ENCODE measurements around the gene PEPD.
"Not testable (repeated sequence)": the region's sequence is repeated elsewhere in the genome, so short reads cannot be mapped to it uniquely, and the experiment has no call there.

The PEPD gene

DNA sequence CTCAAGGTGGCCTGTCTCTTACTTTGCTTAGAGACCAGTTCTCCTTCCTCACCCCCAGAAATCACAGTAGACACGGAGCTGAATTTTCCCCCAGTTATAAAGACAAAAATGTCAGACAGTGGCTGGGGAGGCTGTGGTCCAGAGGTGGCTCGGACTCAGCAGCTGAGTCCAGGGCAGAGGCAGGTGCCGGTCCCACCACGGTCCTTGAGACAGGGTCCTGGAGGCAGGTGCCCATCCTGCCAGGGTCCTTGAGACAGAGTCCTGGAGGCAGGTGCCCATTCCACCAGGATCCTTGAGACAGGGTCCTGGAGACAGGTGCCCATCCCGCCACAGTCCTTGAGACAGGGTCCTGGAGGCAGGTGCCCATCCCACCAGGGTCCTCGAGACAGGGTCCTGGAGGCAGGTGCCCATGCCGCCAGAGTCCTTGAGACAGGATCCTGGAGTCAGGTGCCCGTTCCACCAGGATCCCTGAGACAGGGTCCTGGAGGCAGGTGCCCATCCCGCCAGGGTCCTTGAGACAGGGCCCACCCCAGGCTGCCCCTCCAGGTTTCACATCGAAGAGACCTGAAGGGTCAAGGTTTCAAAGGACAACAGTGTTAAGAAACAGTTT is 23.1 kb downstream of the PEPD start:
- no peak for DNase-seq

DNA sequence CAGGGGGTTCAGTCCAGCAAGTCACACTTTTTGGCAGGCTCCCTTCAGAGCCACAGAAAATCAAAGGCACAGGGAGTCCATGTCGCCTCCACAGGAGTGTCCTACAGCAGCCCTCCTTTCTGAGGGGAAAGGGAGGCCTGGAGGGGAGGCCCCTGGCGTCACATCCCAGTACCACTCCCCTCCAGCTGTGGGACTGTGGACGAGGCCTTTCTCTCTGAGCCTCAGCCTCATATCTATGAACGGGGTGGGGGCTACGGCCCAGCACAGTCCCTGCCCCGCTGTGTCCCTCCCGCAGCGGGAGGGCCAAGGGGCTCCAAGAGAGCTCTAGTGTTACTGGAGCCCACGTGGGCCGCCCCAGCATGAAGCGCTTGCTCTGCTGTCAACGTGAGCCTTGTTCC is 23.8 kb downstream of the PEPD start:
- no peak for DNase-seq

DNA sequence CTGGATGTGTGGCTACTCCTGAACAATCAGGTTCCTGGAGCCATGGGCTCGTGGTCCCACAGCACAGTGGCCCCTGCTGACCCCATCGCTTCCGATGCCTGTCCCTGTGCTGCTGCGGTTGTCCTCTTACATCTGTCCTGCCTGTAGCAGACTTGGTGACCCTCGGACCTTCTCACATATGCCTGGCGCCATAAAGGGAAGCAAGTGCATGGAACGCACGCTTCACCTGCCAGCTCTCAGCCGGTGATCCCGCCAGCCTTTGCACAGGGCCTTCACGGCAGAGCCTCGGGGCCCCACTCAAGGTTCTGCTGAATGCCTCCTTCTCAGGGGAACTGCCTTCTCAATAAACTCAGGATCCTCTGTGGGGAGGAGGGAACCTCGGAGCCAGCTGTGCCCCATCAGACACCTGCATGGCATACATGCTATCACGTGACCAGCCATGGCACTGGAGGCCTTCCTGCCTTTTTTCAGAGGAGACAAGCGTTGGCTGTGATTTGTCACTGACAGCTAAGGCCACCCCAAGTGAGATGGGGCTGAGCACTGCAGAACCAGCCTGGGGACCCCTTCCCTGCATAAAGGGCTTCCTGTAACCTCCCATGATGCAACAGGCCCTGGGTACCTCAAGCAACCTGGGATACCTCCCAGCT is 24.3 kb downstream of the PEPD start:
- no peak for DNase-seq

DNA sequence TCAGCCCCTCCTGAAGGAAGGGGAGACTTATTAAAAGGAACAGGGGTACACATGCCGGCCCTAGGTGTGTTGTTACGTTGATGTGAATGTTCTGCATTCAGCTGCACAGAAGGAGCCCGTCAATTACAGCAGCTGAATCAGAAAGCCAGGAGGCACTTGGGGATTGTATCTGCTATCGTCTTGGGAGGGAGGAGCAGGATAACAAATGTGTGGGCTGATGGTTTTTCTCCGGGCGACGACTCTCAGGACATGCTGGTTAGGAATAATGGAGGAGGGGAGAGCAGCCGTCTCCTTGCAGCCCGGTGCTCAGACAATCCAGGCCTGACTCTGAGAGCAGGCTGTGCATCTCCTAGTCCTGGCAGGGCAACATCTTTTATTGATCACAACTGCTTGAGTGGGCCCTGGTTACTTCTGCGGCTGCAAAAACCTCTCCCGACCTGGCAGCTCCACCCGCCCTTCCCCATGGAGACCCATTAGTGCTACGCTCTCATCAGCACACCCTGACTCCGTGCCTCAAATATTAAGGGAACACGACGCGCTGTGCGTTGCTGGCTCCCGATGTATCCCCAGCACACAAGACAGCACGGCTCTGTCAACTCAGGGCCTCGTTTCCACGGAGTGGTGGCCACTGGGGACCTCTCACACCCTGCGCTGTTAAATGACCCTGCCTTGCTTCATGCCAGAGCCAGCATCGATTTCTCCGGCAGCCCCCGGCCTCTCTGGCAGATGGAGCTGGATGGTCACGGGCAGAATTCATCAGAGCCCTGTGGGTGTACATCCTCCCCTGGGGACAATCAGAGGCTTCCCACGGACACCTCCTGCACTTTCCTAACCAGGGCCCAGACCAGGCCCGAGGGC is 25.3 kb downstream of the PEPD start:
- DNase-seq, result no peak

DNA sequence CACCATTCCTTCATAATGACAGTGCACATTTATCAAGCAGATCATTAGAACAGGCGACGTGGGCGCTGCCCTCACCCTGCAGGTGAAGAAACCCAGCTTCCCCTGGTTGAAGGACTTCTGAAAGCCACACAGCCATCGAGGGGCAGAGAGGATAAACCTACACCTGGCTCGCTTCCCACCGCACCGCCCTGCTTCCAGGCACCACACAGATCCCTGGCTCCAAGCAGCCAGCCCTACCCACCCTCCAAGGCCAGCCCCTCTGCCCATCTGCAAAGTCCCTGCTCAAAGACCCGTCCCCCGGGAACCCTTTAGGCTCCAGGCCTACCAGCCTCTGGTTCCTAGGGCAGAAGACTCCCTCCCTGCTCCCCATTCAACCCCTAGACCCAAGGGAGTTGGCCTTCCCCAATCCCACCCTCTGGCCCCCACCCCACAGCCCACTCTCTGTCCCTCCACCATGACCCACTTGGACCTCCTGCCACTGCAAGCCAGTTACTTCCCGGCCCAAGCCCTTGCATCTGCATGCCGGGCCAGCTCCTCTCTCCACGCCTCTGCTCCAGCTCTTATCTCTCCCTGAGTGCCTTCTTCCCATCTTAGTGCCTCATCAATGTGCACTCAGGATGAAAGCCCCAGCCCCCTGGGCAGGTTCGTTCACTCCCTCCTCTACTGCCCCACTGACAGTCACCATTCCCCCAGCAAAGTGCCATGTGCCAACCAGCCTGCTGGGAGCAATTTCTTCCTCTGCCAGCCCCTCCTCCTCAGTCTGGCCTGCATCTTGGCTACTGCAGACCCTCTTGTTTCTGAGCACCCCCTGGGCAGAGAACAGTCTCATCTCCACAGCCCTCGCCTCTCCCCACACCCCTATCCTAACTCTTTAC is 28.0 kb downstream of the PEPD start:
- DNase-seq, result no peak

DNA sequence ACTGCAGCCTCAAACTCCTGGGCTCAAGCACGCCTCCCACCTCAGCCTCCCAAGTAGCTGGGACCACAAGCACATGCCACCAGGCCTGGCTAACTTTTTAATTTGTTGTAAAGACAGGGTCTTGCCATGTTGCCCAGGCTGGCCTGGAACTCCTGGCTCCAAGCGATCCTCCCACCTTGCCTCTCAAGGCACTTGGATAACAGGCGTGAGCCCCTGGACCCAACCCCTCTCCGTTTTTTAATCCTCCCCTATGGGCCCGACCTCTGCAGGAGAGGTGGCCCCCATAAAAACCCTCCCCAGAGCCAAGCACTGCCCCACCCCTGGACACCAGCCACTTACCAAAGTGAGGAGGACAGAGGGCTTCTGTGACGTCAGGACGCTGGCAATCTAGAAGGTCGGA is 28.6 kb downstream of the PEPD start:
- no peak for DNase-seq

DNA sequence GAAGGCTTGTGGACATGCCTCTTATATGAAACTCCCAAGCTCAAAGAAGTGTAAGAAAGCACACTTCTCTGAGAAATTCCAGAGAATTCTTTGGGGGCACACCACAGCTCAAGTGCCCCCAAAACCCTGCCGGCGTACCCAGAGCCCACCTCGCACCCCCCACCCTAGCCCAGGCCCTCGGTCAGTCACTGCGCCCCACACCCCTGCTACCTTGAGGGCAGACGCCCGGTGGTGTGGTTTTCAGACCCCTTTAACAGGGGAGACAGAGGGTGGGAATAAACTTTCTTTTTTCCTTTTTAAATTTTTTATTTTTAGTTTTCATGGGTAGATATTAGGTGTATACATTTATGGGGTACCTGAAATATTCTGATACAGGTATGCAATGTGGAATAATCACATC is 29.5 kb downstream of the PEPD start:
- DNase-seq, result no peak

DNA sequence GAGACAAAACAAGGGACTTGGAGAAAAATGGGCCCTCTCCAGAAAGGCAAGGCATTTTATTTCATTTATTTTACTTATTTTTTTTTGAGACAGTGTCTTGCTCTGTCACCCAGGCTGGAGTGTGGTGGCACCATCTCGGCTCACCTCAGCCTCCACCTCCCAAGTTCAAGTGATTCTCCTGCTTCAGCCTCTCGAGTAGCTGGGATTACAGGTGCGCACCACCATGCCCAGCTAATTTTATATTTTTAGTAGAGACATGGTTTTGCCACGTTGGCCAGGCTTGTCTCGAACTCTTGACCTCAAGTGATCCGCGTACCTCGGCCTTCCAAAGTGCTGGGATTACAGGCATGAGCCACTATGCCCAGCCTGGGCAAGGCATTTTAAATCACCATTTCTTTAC is 31.0 kb downstream of the PEPD start:
- not testable (repeated sequence) for DNase-seq

DNA sequence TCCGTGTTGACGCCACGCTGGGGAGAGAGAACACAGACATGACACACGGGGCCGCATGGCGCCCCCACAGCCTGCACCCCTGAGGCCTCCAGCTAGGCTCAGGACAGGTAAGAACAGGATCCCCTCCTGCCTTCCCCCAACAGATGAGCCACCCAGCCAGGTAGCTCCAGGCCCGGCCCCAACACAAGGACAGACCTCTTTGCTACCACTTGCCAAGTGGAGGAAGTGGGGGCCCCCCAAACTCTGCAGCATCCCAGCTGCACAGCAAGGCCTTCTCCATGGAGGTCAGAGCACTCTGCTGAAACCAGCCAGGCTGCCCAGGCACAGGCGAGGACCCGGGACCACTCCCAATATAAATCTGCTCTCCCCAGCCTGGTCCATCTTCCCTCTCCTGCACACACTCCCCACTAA is 31.5 kb downstream of the PEPD start:
- DNase-seq, result no peak

DNA sequence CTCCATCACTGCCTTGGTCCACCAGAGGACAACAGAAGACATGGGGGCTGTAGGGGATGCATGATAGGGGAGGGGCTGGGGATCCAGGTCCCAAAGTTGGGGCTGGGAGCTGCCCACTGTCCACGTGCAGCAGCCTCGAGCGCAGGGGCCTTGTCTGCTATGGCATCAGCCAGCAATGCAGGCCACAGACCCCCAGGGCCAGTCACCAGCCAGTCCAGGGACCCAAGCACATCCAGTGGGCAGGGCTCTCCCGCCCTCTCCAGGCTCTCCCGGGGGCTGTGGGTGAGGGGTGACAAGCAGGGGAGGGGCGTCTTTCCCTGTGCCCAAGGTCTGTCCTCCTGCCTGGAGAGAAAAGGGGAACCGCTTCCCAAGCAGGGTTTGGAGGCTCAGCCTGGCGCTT is 32.8 kb downstream of the PEPD start:
- DNase-seq, result no peak

DNA sequence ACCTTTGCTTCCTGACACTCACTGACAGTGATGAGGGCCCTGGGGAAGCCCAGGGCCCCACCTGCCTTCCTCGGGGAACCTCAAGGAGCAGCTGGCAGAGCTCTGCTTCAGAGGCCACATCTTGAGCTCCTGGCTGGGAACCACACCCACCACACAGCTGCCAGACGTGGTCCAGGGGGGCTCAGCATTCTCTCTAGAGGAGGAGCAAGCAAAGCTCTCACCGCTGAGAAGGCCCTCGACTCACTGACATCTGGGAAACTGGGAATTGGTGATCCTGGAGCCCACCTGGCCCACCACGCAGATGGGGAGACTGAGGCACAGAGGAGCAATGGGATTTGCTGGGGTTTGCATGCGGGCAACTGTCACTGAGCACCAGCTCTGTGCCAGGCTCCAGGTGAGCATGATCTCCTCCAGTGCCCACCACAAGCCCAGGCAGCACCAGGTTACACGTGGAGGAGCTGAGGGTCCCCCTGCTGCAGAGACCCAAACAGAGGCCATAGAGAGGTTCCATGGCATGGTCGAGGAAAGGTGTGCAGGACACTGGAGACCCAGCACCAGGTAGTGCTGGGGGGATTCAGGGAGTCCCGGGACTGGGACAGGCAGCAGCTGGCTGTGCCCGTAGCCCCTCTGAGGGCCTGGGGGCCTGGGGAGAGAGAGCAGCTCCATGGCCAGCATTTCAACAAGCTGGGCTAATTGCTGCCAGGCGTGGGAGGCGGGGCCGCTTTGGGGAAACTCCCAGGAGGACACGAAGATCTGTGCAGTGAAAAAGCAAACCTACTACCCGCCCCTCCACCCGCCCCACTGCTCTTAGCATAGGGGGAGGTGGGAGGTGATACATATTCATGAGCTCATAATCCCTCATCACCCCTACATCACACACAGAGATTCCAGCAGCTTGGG is 33.4 kb downstream of the PEPD start:
- DNase-seq, result peak in 2 of 56 donors; percentile 9 to 16

DNA sequence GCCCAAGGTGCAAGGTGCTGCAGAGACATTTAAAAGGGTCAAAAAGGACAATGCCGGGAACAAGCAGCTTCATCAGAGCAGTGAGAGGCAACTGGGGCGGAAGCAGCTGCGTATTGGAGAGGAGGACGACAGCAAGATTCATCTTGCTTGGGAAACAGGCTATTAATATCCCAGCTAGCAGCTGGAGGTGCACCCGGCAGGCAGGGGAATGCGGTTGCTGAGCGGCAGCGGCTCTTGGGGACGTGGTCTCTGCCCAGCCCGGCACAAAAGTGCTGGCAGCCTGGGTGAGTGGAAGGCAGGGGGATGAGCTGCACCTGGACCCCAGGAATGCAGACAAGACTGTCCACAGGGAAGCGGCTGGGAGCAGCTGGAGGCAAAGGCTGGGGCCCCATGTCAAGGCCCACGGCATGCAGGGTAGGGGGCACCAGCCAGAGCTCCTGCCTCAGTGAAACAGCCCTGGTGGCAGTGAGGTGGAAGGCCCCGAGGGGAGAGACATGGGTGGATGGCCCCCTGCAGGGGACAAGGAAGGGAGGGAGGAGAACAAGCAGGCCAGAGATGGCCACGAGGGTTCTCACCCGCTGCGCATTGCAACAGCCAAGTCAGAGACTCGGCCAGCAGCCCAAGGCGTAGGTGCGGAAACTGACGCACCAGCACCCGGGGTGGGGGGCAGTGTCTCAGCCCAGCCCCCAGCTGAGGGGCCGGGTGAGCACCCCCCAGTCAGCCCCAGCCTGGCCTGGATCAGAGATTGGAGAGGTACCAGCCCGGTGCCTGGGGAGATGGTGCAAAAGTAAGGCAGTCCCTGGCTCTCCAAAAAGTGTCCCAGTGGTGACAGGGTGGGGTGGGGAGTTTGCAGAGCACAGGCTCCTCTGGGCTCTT is 34.4 kb downstream of the PEPD start:
- peak in 15 of 56 donors; percentile 5 to 59 (median 19) for DNase-seq

DNA sequence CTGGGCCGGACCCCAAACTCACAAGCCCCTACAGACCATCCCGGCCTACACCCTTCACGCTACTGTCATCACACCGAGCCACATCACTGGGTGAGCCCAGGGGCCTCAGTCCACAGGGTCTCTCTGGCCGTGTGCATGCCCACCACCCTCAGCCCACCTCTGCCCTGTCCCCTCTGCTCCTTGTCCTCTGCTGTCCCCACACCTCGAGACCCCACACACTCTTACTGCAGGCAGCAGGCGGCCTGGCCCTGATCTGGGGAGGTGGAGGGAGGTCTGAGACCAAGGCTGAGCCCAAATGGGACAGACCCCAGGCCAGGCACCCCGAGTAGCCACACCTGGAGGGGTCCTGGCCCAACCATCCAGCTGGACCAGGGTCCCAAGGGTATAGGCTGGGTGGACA is 35.2 kb downstream of the PEPD start:
- no peak for DNase-seq

DNA sequence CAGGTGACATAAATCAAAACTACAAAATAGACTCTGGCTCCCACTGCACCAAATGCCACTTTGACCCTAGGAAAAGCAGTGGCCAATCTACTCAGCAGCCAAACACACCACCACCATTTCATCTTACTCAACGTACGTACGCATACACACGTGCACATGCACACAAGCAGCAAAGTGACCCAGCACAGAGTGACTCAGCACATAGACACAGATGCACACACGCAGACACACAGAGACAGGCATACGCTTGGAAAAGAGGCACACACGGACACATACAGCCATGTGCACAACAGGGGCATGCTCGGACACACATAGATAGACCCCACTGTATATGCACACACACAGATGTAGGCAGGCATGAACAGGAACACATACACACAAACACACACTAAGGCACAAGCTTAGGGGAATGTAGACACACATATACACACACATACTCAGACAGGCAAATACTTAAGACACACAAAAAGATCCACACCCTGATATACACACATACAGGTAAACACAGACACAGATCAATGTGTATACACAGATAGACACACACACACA is 37.3 kb downstream of the PEPD start:
- DNase-seq, result no peak

DNA sequence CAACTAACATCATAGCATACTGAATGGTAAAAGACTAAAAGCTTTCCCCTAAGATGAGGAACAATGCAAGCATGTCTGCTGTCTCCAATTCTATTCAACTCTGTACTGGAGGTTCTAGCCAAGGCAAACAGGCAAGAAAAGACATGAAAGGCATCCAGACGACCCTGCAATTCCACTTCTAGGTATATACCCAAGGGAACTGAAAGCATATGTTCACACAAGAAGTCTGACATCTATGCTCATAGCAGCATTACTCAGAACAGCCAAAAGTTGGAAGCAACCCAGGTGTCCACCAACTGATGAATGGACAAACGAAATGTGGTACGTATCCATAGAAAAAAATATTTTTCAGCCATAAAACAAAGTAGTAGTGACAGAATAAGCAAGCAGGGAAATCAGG is 39.1 kb downstream of the PEPD start:
- DNase-seq, result no peak

DNA sequence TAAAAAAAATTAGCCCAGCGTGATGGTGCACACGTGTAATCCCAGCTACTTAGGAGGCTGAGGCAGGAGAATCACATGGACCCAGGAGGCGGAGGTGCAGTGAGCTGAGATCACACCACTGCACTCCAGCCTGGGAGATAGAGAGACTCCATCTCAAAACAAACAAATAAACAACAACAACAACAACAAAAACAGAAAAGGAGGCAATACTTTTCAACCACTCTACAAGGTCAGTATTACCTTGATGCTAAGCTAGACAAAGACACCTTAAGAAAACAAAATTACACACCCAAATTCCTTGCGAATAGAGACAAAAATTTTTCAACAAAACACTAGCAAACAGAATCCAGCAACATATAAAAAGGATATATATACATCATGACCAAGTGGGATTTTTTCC is 39.7 kb downstream of the PEPD start:
- no peak for DNase-seq

DNA sequence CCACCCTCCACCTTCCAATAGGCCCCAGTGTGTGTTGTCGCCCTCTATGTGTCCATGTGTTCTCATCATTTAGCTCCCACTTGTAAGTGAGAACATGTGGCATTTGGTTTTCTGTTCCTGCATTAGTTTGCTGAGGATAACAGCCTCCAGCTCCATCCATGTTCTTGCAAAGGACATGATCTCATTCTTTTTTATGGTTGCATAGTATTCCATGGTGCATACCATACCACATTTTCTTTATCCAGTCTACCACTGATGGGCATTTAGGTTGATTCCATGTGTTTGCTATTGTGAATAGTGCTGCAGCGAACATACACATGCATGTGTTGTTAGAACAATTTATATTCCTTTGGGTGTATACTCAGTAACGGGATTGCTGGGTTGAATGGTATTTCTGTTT is 42.0 kb downstream of the PEPD start:
- DNase-seq, result not testable (repeated sequence)

DNA sequence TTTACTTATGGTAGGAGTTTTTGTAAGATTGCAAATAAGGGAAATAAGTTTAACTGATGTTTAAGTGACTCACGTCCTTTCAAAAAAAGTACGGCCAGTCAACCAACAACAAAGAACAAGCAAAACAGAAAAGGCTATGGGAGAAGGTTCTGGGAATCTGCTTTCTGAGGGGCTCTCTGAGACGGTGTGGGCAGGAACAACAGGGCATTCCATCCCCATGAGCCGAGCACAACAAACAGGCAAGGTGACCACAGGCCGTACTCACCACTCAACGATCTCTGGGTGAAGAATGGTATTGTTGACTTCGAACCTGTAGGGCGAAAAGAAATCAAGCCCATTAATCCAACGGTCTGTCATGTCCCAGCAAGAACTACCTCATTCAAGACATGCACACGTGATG is 43.8 kb downstream of the PEPD start:
- no peak for DNase-seq

DNA sequence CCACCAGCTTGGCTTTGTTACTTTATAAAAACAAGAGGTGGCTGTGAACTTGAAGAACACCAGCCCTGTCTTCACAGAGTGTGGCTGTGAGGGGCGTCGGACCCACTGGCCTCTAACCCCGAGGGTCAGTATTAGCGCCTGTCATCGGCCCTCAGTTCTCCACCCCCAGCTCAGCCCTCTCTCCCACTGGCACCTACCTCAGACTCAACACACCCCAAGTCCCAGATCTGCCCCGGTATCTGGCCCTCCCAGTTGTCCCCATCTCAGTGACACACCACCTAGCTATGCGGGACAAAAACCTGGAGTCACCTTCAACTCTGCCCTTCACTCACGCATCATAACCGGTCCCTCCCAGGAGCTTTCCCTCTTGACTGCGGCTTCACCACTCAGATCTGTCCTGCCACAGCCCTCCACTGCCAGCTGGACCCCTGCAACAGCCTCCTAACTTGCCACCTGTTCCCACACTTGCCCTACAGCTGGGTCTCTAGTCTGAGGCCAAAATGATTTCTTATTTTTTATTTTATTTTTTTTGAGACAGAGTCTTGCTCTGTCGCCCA is 45.4 kb downstream of the PEPD start:
- no peak for DNase-seq
